Inflammatory macrophage (primary cell): ENCODE data around the gene SLC13A3.

Experiments used
- DNase-seq, 2 donors: peaks; one replicate each; pipeline ENCODE4 v3.0.0-alpha.2; 2020 to 2022

Gene SLC13A3

GRCh38 chr20:46634528-46634927 lies 16.7 kb downstream of the SLC13A3 start:
- DNase-seq: no peak

GRCh38 chr20:46631874-46632446 lies 19.3 kb downstream of the SLC13A3 start:
- no peak for DNase-seq

- peak; percentile 97 to 98 for DNase-seq
Observed at GRCh38 chr20:46631212-46631869, 19.9 kb downstream of the SLC13A3 start.

- DNase-seq: peak in 1 of 2 donors; percentile 61
Observed at GRCh38 chr20:46630306-46630705, 21.0 kb downstream of the SLC13A3 start.

GRCh38 chr20:46629341-46629740 lies 21.9 kb downstream of the SLC13A3 start:
- no peak for DNase-seq

- no peak for DNase-seq
Observed at GRCh38 chr20:46627234-46627633, 24.0 kb downstream of the SLC13A3 start.

- DNase-seq: no peak
Observed at GRCh38 chr20:46626758-46627157, 24.5 kb downstream of the SLC13A3 start.

GRCh38 chr20:46625875-46626373 lies 25.3 kb downstream of the SLC13A3 start:
- no peak for DNase-seq

GRCh38 chr20:46624946-46625345 lies 26.3 kb downstream of the SLC13A3 start:
- peak; percentile 56 to 70 for DNase-seq

- no peak for DNase-seq
Observed at GRCh38 chr20:46622165-46622564, 29.1 kb downstream of the SLC13A3 start.

- DNase-seq: no peak
Observed at GRCh38 chr20:46621492-46621891, 29.8 kb downstream of the SLC13A3 start.

GRCh38 chr20:46619445-46619844 lies 31.8 kb downstream of the SLC13A3 start:
- no peak for DNase-seq

GRCh38 chr20:46618316-46619100 lies 32.8 kb downstream of the SLC13A3 start:
- DNase-seq: no peak

GRCh38 chr20:46614503-46614902 lies 36.8 kb downstream of the SLC13A3 start:
- no peak for DNase-seq

- DNase-seq: no peak
Observed at GRCh38 chr20:46610145-46610544, 41.1 kb downstream of the SLC13A3 start.

- no peak for DNase-seq
Observed at GRCh38 chr20:46609043-46609442, 42.2 kb downstream of the SLC13A3 start.

- DNase-seq: peak; percentile 15 to 18
Observed at GRCh38 chr20:46607849-46608497, 43.3 kb downstream of the SLC13A3 start.

- DNase-seq: no peak
Observed at GRCh38 chr20:46607191-46607848, 43.9 kb downstream of the SLC13A3 start.

GRCh38 chr20:46606817-46607190 lies 44.5 kb downstream of the SLC13A3 start:
- DNase-seq: no peak

- no peak for DNase-seq
Observed at GRCh38 chr20:46605978-46606816, 45.1 kb downstream of the SLC13A3 start.

GRCh38 chr20:46605181-46605580 lies 46.1 kb downstream of the SLC13A3 start:
- DNase-seq: no peak
